Measurements from ENCODE around the gene TMEM204.

DNA sequence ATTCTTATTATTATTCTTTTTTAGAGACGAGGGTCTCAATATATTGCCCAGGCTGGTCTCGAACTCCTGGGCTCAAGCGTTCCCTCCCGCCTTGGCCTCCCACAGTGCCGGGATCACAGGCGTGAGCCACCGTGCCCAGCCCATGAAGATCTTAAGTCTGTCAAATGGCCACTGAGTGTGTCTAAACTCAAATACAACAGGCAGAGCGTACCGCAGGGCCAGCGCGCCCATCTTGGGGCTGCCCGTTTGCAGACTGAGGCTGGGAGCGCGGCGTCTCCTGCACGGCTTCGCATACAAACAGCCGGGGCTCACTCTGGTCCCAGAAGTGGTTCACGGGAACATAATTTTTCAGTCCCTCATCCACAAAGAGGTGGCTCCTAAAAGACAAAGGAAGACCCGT lies 30.3 kb downstream of the TMEM204 start:
- TF ChIP-seq, protein P1, sequence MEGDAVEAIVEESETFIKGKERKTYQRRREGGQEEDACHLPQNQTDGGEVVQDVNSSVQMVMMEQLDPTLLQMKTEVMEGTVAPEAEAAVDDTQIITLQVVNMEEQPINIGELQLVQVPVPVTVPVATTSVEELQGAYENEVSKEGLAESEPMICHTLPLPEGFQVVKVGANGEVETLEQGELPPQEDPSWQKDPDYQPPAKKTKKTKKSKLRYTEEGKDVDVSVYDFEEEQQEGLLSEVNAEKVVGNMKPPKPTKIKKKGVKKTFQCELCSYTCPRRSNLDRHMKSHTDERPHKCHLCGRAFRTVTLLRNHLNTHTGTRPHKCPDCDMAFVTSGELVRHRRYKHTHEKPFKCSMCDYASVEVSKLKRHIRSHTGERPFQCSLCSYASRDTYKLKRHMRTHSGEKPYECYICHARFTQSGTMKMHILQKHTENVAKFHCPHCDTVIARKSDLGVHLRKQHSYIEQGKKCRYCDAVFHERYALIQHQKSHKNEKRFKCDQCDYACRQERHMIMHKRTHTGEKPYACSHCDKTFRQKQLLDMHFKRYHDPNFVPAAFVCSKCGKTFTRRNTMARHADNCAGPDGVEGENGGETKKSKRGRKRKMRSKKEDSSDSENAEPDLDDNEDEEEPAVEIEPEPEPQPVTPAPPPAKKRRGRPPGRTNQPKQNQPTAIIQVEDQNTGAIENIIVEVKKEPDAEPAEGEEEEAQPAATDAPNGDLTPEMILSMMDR (IDR thresholded peaks at IDR 0.05) = no peak
- TF ChIP-seq EZH2 (IDR thresholded peaks at IDR 0.05; ENCODE audit: borderline replicate concordance, insufficient read depth, low read depth, low read length, poor library complexity, severe bottlenecking) = no peak
